Ectodermal cell (in vitro differentiated cells): Measurements from ENCODE around the gene TERB1.

Experiments
- H3K27ac ChIP-seq: 2 replicates; pipeline ENCODE4 v1.7.0; 2013; ENCODE audit warnings: mild to moderate bottlenecking, low read depth, low read length; ENCODE audit not compliant: insufficient read depth, poor library complexity, severe bottlenecking
- H3K27me3 ChIP-seq: 2 replicates; pipeline ENCODE4 v1.7.0; 2013; ENCODE audit warnings: mild to moderate bottlenecking, low read length; ENCODE audit not compliant: insufficient read depth, control insufficient read depth, poor library complexity, severe bottlenecking
- H3K36me3 ChIP-seq: one replicate; pipeline ENCODE4 v1.7.0; 2013; ENCODE audit warnings: low read length; ENCODE audit not compliant: control insufficient read depth, insufficient read depth
- H3K4me1 ChIP-seq: one replicate; pipeline ENCODE4 v1.7.0; 2013; ENCODE audit warnings: low read length; ENCODE audit not compliant: control insufficient read depth, insufficient read depth
- H3K4me3 ChIP-seq: 2 replicates; pipeline ENCODE4 v1.7.0; 2013; ENCODE audit warnings: low read depth, low read length, control low read depth; ENCODE audit not compliant: insufficient read depth
- H3K9me3 ChIP-seq: 2 replicates; pipeline ENCODE4 v1.7.0; 2013; ENCODE audit warnings: mild to moderate bottlenecking, low read length, moderate library complexity; ENCODE audit not compliant: control insufficient read depth
- WGBS, 2 experiments: methylation state at CpG; one replicate each; pipeline ENCODE4 v1.1.7; 2013; ENCODE audit warnings: missing lambda C conversion rate in 2 of 2; 5-methylcytosine and 5-hydroxymethylcytosine counted together

TERB1 gene

GRCh38 chr16:66751303-66751991 is 49.9 kb downstream of the TERB1 start, which contains the start of gene DYNC1LI2:
TSS of gene DYNC1LI2 (minus strand) at chr16:66751609. CDS start at chr16:66751591, 18 bp downstream.
- 1% methylated on average over 90 of the region's 90 CpGs for WGBS, 2 experiments

DNA sequence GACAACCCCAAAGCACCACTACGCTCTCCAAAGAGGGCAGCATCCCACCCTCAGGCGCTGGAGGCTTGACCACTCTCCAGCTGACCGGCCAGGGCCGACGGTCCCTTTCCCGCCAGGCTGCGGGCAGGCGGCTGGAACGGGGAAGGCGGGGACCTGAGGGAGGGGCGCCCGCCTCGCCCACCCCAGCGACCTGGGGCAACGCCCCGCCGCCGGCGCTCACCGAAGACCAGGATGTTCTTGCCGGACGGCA is 50.4 kb downstream of the TERB1 start:
- Histone ChIP-seq H3K36me3 (peaks cover 19% of the 10 kb centered on the region), H3K4me3 (peak overlapping the region; percentile 97), H3K4me1 (peaks cover 10% of the 10 kb centered on the region), H3K27me3 (peaks cover 9% of the 10 kb centered on the region), H3K9me3 (no peaks in the 10 kb centered on the region), H3K27ac (peak overlapping the region; percentile 62)
- WGBS, 2 experiments = 0% methylated on average over 22 of the region's 22 CpGs

More at GRCh38 chr16:66751303-66751991, 49.9 kb downstream of the TERB1 start, which contains the start of gene DYNC1LI2:
- H3K4me1 ChIP-seq = peaks cover 10% of the 10 kb centered on the region
- H3K9me3 ChIP-seq = no peaks in the 10 kb centered on the region
- H3K4me3 ChIP-seq = peak within 1 kb of the TSS; percentile 97
- peaks cover 16% of the 10 kb centered on the region for H3K36me3 ChIP-seq
- peak within 1 kb of the TSS; percentile 88 for H3K27ac ChIP-seq
- H3K27me3 ChIP-seq = peaks cover 9% of the 10 kb centered on the region

- Histone ChIP-seq H3K4me1 (peaks cover 10% of the 10 kb centered on the region), H3K4me3 (peak overlapping the region; percentile 97), H3K27ac (peak overlapping the region; percentile 62), H3K27me3 (peaks cover 9% of the 10 kb centered on the region), H3K9me3 (no peaks in the 10 kb centered on the region), H3K36me3 (peaks cover 23% of the 10 kb centered on the region)
- 27% methylated on average over 12 of the region's 12 CpGs for WGBS, 2 experiments
Observed at GRCh38 chr16:66750279-66751052, 50.9 kb downstream of the TERB1 start.

- no peaks in the 10 kb centered on the region for H3K27me3 ChIP-seq
- peaks cover 42% of the 10 kb centered on the region for H3K36me3 ChIP-seq
- 95% methylated on average over 1 of the region's 1 CpG for WGBS, 2 experiments
- no peak overlapping the region for H3K4me3 ChIP-seq
- no peaks in the 10 kb centered on the region for H3K9me3 ChIP-seq
- H3K4me1 ChIP-seq = peaks cover 13% of the 10 kb centered on the region
- H3K27ac ChIP-seq = no peak overlapping the region
Observed at GRCh38 chr16:66746682-66747081, 54.7 kb downstream of the TERB1 start.

DNA sequence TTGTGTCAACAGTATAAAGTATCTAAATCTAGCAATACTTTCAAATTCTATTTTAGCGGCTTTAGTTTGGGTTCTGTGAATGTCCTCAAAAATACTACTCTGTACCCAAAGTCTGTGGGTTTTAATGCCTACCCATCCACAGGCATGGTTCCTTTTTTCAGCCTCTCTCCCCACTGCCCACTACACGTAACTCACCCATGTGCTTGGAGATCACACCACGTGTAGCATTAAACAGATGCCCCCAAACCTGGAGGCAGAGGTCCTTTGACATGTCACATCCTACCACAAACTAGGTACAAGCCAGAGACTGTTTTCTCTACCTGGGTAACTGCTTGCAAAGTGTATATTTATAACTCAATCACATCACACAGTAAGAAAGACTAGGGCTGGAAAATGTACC is 55.3 kb downstream of the TERB1 start:
- peaks cover 13% of the 10 kb centered on the region for H3K4me1 ChIP-seq
- H3K4me3 ChIP-seq = no peak overlapping the region
- H3K36me3 ChIP-seq = peaks cover 42% of the 10 kb centered on the region
- no peaks in the 10 kb centered on the region for H3K27me3 ChIP-seq
- H3K27ac ChIP-seq = no peak overlapping the region
- H3K9me3 ChIP-seq = no peaks in the 10 kb centered on the region
- 92 to 94% methylated on average over 3 of the region's 3 CpGs for WGBS, 2 experiments

- Histone ChIP-seq H3K9me3 (no peaks in the 10 kb centered on the region), H3K27ac (peak overlapping the region; percentile 67), H3K36me3 (peaks cover 45% of the 10 kb centered on the region), H3K4me1 (peaks cover 7% of the 10 kb centered on the region), H3K4me3 (no peak overlapping the region), H3K27me3 (no peaks in the 10 kb centered on the region)
- 95% methylated on average over 10 of the region's 10 CpGs for WGBS, 2 experiments
Observed at GRCh38 chr16:66741950-66742808, 59.2 kb downstream of the TERB1 start.

GRCh38 chr16:66741169-66741900 is 60.0 kb downstream of the TERB1 start:
- Histone ChIP-seq H3K27ac (peak overlapping the region; percentile 67), H3K36me3 (peaks cover 46% of the 10 kb centered on the region), H3K27me3 (no peaks in the 10 kb centered on the region), H3K9me3 (no peaks in the 10 kb centered on the region), H3K4me3 (no peak overlapping the region), H3K4me1 (peaks cover 7% of the 10 kb centered on the region)
- WGBS, 2 experiments = 88 to 90% methylated on average over 10 of the region's 10 CpGs

- Histone ChIP-seq H3K4me3 (no peak overlapping the region), H3K27ac (peak overlapping the region; percentile 66), H3K36me3 (peaks cover 47% of the 10 kb centered on the region), H3K9me3 (no peaks in the 10 kb centered on the region), H3K4me1 (peaks cover 7% of the 10 kb centered on the region), H3K27me3 (no peaks in the 10 kb centered on the region)
- WGBS, 2 experiments = 78 to 83% methylated on average over 2 of the region's 2 CpGs
Observed at GRCh38 chr16:66740533-66740932, 60.9 kb downstream of the TERB1 start.

DNA sequence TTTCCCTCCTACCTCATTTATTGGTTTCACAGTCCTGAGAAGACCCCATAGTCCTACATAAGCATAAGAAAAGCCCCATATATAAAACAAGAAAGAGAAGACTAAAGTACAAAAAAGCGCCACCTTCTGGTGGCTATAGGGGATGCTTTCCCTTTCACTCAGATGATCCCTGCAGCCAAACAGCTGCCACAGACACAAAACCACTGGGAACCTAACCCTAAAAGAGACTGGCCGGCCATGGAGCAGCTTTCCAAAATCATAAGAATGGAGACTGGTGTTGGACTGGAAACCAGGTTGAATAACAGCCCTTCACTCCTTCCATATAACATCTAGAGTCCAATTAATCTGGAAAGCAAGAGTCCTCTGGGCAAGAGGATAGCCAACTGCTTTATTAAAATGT is 61.4 kb downstream of the TERB1 start:
- H3K36me3 ChIP-seq = peaks cover 47% of the 10 kb centered on the region
- H3K27me3 ChIP-seq = no peaks in the 10 kb centered on the region
- H3K9me3 ChIP-seq = no peaks in the 10 kb centered on the region
- peaks cover 7% of the 10 kb centered on the region for H3K4me1 ChIP-seq
- WGBS, 2 experiments = 35 to 39% methylated on average over 2 of the region's 2 CpGs
- peak overlapping the region; percentile 66 for H3K27ac ChIP-seq
- H3K4me3 ChIP-seq = no peak overlapping the region
